ENCODE measurements around the gene GLCE.

Gene GLCE

DNA sequence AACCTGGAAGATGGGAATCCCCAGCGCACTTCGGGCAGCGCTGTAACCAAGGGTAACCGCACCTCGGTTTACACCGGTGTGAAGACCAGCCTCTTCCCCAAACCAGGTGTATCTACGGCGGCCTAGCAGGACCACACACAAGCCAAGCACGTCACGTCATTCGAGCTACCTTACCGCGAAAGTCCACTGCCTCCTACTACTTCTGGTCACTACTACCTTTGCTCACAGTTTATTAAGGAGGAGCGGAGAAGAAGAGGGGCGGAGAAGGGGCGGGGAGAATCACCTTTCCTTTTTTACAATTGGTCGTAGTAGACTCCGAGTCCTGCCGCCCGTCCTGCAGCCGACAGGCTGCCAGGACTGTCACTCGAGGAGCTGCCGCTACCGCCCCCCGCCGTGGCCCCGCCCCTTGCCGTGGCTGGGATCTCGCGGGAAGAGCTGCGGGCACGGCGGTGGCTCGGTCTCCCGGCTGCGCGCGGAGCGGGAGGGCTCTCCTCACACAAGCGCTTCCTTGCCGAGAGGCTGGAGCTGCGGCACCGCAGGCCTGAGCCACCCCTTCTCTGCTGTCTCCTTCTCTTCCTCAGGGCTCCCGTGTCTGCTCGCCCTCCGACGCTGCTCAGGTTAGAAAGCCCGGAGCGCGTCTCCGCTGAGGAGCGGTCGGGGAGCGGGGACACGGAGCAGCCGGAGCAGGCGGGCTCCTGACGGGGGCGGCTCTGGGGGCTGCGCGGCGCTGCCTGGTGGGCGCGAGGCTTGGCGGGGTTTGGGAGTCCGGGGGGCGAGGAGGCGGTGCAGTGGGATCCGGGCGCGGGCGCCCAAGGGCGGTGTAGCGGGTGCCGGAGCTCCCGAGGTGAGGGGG lies at the start of gene GLCE:
GLCE (plus strand) TSS at position 495 of the 853 bp plus-strand sequence. CDS start 95,172 bp downstream, outside the sequence.
- FAIRE-seq: peak; percentile 94

DNA sequence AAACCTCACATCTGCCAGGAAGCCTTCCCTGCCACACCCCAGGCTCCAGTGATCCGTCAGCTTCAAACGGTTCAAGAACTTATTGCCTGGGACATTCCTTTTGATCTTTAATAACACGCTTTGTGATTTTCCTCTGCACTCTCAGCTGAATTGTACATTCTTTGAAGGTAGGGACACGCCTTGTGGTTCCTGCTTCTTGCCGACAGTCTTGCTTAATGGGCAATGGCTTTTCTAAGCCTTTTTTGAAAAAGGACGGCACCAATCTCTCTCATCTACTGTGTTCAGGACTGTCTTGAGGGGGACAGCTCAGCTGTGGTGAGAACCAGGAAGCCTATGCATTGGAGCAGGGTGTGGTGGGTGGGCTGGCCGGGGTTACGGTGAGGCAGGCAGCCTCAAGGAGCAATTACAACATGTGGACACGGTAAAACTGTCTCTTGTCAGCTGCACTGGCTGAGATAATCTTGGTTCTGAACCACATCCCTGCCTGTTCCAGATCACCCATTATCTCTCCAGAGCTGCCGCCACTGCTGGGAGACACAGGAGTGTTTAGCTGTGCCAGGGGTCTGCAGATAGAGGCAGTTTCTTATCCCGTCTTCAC lies 46.0 kb upstream of the GLCE start:
- no peak for FAIRE-seq

DNA sequence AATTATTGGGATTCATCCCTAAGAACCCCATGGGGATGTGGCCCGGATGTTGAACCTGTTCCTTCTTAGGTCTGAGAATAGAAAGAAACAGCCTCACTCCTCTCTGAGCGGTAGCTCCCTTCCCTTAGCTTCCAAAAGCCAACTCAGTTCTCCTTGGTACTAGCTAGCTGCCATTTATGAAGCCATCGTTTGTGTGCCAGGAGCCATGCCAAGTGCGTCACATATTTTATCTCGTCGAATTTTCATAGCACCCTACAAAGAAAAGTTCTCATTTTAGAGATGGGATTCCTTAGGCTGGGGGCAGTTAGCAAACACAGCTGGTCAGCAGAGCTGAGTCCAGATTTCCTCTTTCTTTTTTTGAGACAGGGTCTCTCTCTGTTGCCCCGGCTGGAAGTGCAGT lies 45.4 kb upstream of the GLCE start:
- FAIRE-seq: no peak

DNA sequence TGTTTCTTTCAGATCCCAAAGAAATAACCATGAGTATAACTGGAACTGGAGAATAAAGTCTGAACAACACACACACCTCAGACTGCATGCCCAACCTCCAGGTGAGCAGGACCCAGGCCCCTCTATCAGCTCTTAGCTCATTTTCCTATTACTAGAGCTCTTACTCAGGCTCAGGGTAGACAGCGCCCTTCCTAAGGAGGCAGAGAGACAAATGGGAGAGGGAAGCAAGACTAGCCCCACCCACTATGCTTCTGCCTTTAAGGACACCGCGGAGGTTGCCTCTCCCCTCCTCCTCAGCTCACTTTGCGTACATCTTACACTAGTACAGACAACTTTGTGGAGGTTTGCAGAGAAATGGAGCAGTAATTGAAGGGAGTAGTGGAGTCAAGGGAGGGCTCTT lies 44.0 kb upstream of the GLCE start:
- no peak for FAIRE-seq

DNA sequence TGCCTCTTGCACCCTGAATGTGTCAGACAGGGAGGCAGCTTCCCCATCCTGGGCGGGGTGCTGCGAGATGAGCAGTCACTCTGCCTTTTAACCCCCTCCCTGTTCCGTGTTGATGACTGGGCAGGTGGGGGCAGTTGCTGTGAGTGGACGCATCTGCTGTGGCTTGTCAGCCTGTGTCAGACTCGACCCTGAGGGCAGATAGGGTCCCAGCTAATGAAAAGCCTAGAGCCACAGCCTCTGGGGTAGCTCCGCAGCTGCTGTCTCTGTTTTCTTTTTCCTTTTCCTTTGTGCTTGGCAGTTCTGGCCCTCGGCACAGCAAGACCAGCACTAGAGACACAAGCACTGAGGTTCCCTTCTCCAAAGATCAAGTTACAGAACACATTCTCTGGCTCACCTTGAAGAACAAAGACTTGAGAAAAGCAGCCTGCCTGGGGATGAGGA lies 43.0 kb upstream of the GLCE start:
- no peak for FAIRE-seq

DNA sequence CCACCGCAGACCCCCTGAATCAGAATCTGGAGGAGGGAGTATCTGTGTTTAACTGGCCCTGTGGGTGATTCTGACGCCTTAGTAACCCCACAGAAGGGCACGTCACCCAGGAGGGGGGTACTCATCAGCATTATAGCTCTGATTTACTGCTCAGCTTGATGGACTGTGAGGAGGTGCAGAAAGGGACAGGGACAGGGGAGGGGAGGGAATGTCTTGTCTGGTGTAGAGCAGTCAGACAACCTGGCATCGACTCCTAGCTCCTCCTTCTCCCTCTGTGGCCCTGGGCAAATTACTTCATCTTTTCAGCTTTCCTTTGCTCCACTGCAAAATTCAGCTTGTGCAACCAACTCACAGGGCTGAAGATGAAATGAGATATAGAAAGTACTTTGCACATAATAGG lies 42.3 kb upstream of the GLCE start:
- no peak for FAIRE-seq

DNA sequence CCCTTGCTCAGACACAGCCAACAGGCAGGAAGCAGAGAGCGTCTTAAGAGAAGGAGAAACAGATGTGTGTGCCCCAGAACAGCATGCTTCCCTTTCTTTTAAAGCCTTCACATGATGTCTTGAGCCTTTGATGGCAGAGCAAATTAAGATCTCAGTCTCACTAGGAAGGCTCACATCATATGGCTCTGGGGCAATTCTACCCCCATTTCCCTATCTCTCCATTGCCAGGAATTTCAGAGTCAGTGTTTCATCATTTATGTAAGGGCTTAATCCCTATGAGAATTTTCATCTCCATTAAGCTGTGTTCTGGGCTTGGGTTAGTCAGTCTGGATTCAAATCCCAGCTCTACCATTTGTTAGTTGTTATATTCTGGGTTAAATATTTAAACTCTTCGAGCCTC lies 41.4 kb upstream of the GLCE start:
- FAIRE-seq: no peak

DNA sequence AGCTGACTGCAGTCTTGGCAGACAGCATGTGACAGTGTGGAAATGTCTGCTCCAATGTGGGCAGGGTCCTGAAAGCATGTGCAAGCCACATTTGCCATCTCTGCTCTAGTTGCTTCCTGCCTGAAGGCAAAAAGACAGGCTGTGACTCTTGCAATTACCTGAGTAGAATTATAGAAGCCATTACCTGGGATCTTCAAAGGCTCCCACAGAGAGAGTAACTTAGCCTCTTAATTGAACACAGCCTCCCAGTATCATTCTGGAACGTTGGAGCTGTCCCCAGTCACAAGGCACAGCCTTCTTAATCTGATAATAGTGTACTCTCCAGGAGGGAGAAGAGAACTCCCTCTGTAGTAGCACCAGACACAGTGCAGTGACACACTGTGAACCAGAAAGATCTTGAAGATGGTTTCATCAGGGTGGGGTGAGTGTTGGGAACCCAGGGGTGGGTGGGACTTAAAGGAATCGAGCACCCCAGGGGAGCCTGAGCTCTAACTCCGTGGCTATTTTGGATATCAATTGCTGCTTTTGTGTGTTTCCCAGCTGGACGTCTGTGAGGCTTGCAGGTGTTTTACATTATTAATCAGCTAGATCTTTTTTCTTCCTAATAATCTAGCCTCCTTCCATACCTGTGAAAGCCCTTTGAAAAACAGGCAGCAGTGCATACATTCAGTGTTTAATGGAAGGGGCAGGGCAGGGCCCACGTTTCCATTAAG lies 40.6 kb upstream of the GLCE start:
- no peak for FAIRE-seq

DNA sequence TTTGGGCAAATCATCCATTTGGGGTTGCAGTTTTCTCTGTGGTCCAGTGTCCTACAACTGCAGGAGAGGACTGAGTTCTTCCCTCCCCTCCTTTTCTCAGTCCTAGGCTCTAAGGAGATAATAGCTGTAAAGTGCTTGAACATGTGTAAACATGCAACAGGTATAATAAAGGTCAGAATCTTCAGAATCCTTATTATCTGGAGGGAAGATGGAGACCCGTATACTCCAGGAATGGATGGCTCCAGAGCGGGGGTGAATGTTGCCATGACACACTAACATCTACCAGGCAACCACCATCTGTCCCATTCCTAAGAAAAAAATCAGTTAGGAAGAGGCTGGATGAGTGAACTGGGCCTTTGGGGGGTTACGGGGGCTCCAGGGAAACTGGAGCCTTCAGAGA lies 39.7 kb upstream of the GLCE start:
- no peak for FAIRE-seq

DNA sequence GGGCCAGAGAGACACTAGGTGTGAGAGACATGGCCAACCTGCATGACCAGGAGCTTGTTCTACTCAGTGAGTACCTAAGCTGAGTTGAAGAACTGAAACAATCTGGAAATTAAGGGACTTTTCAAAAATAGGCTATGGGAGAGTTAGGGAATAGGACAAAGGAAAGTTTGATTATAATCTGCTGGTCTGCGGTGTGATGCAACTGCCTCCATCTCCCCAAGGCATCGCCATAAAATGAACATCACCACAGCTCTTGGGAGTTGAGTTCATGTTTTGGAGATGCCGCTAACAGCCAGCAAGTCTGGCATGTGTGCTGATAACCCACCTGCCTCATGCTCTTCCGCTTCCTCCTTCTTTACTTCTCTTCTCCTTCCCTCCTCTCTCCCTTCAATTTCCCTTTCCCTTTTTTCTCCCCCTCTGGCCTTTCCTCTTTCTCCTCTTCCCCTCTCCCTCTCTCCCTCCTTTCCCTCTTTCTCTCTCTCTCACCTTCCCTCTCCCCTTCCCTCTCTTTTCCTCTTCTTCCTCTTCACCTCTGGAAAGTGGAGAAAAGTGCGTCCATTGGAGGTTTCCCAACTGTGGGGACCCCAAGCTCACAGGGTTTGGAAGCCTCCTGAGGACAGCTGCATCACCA lies 39.1 kb upstream of the GLCE start:
- no peak for FAIRE-seq

DNA sequence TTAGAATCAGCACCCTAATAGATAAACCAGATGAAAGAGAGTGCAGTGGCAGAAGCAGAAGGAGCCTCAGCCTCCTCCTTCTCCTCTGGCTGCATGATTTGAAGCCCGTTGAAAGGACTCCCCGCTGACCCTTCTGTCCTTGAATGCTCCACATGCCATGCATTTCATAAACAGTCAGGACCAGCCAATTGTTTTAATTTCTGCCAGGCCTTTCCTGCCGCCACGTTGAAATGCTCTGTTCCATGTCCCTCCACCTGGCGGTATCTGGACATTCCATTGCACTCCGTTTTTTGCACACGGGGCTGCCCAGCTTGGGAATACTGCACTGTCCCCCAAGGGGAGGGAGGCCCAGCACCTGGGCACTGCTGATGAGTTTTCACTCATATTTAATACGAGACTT lies 35.2 kb upstream of the GLCE start:
- no peak for FAIRE-seq

DNA sequence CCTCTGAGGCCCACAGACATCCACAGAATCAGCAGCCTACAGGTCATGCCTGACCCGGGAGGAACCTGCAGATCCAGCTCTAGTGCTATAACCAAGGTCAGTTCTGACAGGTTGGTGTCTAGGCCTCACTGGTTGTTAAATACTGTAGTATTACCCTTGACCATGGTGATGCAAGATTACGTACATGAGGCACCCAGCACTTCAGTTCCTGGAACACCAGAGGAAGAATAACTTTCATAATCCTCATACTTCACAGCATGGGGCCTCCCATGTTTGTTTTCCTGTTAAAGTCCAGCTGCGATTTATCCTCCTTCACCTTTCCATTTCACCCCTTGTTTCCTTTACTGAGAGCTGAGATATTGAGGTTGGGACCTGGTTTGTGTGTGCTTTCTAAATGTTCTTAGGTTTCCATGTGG lies 34.4 kb upstream of the GLCE start:
- FAIRE-seq: no peak

DNA sequence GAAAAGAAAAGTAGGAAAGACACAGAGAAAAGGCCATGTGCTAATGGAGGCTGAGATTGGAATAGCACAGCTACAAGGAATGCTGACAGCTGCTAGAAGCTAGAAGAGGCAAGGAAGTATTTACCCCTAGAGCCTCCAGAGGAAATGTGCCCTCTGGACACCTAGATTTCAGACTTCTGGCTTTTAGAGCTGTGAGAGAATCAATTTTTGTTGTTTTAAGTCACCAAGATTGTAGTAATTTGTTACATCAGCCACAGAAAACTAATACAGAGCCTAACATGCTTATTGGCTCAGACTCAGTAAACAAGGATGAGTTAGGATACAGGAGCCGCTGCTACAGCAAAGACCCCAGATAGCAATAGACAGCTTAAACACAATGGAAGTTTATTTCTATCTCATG lies 33.1 kb upstream of the GLCE start:
- no peak for FAIRE-seq

DNA sequence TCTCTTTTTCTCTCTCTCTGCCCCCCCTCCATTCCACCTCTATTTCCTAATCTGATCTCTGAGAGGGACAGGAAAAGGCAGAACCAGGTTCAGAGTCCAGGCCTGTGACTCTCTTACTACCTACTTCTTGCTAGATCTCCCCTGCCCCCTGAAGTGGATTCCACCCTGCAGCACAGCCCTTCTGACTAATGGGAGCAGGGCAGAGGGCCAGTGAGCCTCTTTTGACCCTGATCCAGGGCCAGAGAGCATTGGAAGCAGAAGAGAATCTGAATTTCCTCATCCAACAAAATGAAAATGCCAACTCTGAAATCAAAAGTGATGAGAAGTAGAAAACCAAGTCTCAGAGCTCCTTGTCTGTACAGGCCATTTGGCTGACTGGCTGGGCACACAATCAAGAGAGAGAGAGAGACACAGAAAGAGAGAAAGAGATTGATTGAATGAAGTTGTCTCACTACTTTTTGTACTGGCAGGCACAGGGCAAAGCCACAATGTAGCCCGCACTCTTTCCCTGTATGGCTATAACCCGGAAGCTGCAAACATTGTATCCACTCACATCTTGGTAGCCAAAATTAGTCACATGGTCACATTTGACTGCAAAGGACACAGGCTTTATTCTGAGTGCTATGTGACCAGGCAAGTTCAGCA lies 31.6 kb upstream of the GLCE start:
- FAIRE-seq: no peak

DNA sequence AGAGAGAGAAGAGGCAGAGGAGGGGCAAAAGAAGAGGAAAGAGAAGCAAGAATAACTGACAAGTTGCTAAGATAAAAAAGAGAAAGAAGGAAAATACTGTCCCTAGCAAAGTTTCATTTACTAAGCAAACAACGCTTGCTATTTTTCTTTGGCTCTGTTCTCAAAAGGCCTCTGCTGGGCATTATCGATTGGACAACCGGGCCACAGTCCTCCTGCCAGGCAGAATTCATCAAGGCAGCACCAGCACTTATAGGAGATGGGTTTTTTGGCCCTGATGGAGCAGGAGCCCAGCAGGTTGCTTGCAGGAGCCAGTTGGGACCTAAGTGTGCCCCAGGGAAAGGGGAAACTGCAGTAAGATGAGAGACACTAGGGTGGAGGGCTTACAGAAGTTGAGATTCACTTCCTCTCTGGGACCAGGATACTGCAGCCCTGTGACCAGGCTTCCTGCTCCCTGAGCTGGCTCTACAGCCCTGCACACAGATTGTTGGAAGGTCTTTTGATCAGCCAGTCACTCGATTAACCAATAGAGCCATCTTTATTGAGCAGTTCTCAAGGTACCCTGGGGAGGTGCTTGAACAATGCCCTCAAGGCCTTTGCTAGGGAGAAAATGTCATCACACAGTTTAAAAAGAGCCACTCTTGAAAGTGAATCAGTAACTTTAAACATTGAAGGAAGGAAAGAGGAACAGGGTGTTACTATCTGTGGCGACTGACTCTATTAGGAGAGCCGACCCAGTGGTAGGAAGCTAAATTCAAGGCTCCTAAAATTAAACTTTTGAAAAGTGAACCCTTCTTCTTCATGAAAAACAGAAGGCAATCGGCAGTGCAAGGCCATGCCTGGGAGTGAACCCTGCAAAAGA lies 28.8 kb upstream of the GLCE start:
- FAIRE-seq: no peak

DNA sequence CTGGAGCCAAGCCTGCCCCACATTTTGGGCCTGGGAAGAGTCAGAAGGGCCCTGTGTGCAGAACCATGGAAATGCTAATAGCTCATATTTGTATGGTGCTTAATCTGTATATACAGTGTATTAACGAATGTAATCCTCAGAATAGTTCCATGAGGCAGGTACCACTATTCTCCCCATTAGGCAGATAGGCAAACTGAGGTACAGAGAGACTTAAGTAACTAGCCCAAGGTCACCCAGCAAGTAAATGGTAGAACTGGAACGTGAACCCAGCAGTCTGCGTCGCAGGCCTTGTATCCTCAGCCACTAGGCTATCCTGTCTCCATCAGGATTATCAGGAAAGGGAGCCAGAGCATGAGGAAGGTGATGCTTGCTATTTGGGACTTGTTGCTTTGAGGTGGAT lies 28.0 kb upstream of the GLCE start:
- FAIRE-seq: no peak

DNA sequence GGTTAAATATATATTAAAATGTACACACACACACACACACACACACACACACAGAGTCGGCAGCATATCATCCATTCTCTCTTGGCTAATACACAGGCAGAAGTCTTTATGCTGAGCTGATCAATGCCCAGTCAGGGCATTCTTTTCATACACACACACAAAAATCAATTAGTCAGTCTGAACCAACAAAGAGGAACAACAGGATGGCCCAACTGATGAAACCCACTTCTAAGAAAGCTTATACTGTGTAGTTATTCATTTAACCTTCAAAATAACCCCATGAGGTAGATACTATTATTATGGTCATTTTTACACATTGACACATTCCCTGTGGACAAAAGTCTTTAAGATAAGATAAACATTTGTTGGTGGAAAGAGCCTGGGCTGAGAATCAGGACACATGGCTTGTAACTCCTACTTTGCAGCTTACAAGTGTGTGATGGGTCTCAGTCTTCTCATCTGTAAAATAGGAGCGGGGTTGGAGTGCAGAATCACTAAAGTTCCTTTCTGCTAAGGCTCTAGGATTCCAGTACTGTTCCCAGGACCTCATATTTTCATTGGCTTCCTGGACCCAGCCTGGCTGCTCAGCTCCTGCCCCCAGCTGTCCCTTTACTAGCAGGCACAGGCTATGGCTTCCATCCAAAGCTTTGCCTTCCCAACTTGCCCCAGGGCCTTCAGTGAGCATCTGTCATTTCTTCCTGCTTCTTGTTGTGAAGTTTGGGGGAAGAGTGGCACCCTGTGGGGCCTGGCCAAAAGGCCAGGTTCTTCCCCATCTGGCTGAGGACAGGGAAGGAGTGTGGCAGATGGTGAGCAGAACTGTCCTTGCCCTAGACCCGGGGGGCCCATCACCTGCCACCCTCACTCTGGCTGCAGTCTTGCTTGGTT lies 27.2 kb upstream of the GLCE start:
- FAIRE-seq: no peak

DNA sequence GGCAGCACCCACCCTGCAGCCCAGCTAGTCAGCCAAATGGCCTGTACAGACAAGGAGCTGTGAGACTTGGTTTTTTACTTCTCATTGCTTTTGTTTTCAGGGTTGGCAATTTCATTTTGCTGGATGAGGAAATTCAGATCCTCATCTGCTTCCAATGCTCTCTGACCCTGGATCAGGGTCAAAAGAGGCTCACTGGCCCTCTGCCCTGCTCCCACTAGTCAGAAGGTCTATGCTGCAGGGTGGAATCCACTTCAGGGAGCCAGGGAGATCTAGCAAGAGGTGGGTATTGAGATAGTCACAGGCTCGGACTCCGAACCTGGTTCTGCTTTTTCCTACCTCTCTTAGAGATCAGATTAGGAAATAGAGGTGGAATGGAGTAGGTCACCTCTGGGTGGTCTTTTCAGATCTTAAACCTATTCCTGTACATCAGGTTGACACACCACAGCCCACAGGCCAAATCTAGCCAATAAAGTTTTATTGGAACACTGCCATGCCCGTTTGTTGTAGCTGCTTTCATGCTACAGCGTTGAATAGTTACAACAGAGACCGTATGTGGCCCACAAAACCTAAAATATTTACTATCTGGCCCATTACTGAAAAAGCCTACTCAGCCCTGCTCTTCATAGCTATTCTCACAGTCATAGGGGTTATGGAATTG lies 26.4 kb upstream of the GLCE start:
- no peak for FAIRE-seq

DNA sequence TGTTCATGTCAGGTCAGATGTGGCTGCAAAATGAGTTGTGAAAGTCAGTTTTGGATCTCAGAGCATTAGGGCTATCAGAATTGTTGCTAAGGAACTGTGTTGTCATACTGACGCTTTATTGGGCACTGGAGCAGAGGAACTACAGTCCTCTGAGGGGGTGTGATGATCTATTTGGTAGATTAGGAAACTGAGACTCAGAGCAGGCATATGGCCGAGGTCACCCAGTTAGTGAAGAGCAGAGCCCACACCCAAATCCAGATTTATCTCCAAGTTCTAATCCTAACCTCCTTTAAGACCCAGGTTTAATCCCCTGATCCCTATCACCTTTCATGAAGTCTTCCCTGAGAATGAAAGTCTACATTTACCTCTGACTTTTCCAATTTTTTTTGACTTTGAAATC lies 25.6 kb upstream of the GLCE start:
- FAIRE-seq: no peak

DNA sequence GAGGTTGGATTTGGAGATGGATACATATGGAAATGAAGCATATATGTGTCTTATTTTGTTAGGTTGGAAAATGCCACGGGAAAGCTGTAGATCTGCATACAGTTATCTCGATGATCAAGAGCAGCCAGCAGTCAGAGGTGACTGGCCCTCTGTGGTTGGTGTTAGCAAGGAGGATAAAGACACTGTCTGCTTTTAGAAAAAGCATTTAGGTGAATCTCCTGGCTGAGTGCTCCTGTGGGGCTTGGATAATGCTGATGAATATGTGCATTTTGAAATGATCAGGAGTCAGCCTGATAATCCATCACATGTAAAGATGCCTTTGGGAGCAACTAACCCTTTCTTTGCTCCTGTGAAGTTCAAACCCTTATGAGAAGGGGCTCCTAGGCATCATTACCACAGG lies 24.9 kb upstream of the GLCE start:
- FAIRE-seq: no peak
